Measurements from ENCODE around the gene CTIF. TPM values are rescaled to one million over a fixed set of nuclear protein-coding genes. Genes with fewer than 3 reads are reported as not detected.

CTIF gene
- total RNA-seq, 4 donors from 2014 or later = 14.1 to 78.2 (median 18.4) TPM

DNA sequence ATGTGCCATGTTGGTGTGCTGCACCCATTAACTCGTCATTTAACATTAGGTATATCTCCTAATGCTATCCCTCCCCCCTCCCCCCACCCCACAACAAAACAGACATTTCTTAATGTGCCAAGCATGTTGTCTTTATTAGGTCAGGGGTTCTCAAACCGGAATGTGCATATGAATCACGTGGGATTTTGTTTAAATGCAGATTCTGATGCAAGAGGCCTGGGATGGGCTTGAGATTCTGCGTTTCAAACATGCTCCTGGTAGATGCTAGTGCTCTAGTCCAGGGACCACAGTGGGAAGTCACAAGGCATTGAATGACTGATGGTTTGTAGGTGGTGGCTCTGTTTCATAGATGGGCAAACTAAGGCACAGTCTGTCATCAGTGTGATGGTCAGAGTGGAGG lies 227.2 kb downstream of the CTIF start:
- TF ChIP-seq POLR2AphosphoS5 (IDR thresholded peaks at IDR 0.05) (no peak), POLR2A (IDR thresholded peaks at IDR 0.05) (no peak), EP300 (IDR thresholded peaks at IDR 0.05; ENCODE audit: low read depth) (no peak)
- TF ChIP-seq, protein P1, sequence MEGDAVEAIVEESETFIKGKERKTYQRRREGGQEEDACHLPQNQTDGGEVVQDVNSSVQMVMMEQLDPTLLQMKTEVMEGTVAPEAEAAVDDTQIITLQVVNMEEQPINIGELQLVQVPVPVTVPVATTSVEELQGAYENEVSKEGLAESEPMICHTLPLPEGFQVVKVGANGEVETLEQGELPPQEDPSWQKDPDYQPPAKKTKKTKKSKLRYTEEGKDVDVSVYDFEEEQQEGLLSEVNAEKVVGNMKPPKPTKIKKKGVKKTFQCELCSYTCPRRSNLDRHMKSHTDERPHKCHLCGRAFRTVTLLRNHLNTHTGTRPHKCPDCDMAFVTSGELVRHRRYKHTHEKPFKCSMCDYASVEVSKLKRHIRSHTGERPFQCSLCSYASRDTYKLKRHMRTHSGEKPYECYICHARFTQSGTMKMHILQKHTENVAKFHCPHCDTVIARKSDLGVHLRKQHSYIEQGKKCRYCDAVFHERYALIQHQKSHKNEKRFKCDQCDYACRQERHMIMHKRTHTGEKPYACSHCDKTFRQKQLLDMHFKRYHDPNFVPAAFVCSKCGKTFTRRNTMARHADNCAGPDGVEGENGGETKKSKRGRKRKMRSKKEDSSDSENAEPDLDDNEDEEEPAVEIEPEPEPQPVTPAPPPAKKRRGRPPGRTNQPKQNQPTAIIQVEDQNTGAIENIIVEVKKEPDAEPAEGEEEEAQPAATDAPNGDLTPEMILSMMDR (IDR thresholded peaks at IDR 0.05) = no peak
- H3K36me3 ChIP-seq = no peaks in the 10 kb centered on the region
- WGBS, 2 donors (ENCODE audit: low coverage in 1 of 2) = 81 to 88% methylated on average over 1 to 4 of the region's 4 CpGs

DNA sequence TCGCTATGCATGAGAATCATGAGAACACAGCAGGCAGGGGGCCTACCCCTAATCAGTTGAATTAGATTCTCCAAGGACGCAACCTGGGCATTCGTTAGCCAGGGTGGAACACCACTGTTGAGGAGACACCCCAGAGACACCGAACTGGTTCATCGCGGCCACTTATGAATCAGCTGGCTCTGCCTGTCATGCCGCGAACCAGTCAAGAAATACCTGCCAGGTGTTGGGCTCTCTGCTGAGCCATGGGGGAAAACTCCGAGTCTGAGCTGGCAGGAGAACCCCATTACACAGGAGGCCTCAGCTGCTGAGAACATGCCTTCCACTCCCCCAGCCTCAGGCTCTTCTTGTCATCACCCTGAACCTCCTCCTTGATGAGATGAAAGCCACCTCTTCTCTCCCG lies 227.7 kb downstream of the CTIF start:
- Histone ChIP-seq H3K4me1 (peaks cover 0 to 20% (median 5%) of the 10 kb centered on the region in 4 donors), H3K4me3 (no peak overlapping the region), H3K36me3 (no peaks in the 10 kb centered on the region), H3K9me3 (no peaks in the 10 kb centered on the region), H3K27me3 (no peaks in the 10 kb centered on the region), H3K27ac (peak overlapping the region in 2 of 4 donors; percentile 30 to 49)
- no peak for DNase-seq
- in situ Hi-C loops (cut with MboI; ENCODE audit: low pct_ligation_motif_present in 1 of 4, low pct_unique_long_range_greater_than_20kb in 1 of 4, low sequenced_read_pairs in 3 of 4) = no loop called here
- TF ChIP-seq, protein P1 (IDR thresholded peaks at IDR 0.05) = no peak
- no peak for TF ChIP-seq POLR2A (IDR thresholded peaks at IDR 0.05)
- 94% methylated on average over 2 to 10 of the region's 10 CpGs for WGBS, 2 donors (ENCODE audit: low coverage in 1 of 2)
- intact Hi-C loops (cut with DNase I; ENCODE audit: low total_unique reads) = no loop called here

More for the DNA sequence above, 227.2 kb downstream of the CTIF start:
- intact Hi-C loops (cut with DNase I; ENCODE audit: low total_unique reads) = no loop called here
- no peak overlapping the region for H3K4me3 ChIP-seq
- H3K27me3 ChIP-seq = no peaks in the 10 kb centered on the region
- H3K9me3 ChIP-seq = no peaks in the 10 kb centered on the region
- peaks cover 0 to 24% (median 9%) of the 10 kb centered on the region in 4 donors for H3K4me1 ChIP-seq
- no peak for DNase-seq
- in situ Hi-C loops (cut with MboI; ENCODE audit: low pct_ligation_motif_present in 1 of 4, low pct_unique_long_range_greater_than_20kb in 1 of 4, low sequenced_read_pairs in 3 of 4) = no loop called here
- peak overlapping the region in 1 of 4 donors; percentile 49 for H3K27ac ChIP-seq

DNA sequence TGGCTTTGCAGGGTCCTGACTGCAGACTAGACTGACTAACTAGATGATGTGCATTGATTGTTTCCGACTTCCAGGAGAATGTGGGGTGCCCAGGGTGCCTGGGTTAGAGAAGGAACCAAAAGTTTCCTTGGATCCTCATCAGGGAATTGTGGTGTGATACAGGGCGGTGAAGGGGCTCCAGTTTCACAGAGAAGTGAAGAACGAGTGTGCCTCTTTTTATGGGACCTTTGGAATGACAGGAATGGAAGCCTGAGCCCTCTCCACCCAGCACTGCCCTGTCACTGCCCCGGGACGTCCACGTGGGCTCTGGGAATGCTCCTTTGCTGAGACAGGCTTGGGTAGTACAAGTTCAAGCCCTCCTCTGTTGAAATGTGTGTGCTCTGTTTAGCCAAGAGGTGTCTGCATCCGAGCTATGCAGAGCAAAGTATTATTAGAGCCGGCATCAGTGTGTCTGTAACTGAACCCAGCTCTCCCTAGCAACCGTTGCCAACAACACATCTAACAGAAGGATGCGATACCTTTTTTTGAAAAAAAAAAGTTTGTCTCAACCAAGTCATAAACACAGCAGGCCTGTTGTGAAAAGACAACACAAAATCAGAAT lies 228.4 kb downstream of the CTIF start:
- intact Hi-C loops (cut with DNase I; ENCODE audit: low total_unique reads) = no loop called here
- WGBS, 2 donors (ENCODE audit: low coverage in 1 of 2) = 31 to 50% methylated on average over 6 to 10 of the region's 10 CpGs
- Histone ChIP-seq H3K27ac (peak overlapping the region in 3 of 4 donors; percentile 33 to 49 (median 44)), H3K36me3 (no peaks in the 10 kb centered on the region), H3K4me1 (peaks cover 0 to 15% (median 2%) of the 10 kb centered on the region in 4 donors), H3K27me3 (no peaks in the 10 kb centered on the region), H3K4me3 (no peak overlapping the region), H3K9me3 (no peaks in the 10 kb centered on the region)
- no peak for DNase-seq
- TF ChIP-seq POLR2AphosphoS5 (IDR thresholded peaks at IDR 0.05) = peak in 1 of 3 donors; percentile 14
- no peak for TF ChIP-seq POLR2A (IDR thresholded peaks at IDR 0.05)
- in situ Hi-C loops (cut with MboI; ENCODE audit: low pct_ligation_motif_present in 1 of 4, low pct_unique_long_range_greater_than_20kb in 1 of 4, low sequenced_read_pairs in 3 of 4) = no loop called here

DNA sequence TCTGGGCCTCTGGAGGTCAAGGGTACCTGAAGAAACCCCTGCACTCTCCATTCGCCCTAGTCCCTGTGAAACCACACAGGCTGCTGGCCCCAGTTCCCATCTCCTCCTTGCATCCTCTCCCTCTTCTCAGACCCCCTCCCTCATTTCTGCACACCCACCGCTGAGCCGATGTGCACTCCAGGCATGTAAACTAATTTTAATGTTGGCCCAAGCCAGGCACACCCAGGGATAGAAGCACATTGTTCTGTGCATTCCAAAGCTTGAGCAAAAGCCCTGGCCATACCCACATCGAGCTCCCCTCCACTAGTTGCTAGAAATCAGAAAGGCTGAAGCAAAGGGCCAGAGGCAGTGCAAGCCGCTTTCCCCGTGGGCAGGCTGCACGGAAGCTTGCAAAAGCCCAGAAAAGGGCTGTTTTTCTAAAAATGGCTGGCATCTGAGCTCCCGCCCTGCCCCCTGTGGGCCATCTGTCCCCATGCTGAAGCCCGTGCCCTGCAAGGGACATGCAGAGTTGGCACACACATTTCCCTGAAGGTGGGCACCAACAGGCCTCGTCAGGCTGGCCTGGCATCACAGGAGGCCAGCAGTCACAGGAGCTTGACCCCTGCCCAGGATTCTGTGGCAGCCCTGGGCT lies 230.3 kb downstream of the CTIF start:
- intact Hi-C loops (cut with DNase I; ENCODE audit: low total_unique reads) = no loop called here
- no peaks in the 10 kb centered on the region for H3K4me1 ChIP-seq
- DNase-seq = no peak
- in situ Hi-C loops (cut with MboI; ENCODE audit: low pct_ligation_motif_present in 1 of 4, low pct_unique_long_range_greater_than_20kb in 1 of 4, low sequenced_read_pairs in 3 of 4) = no loop called here
- no peak overlapping the region for H3K27ac ChIP-seq
- 80 to 86% methylated on average over 1 to 10 of the region's 10 CpGs for WGBS, 2 donors (ENCODE audit: low coverage in 1 of 2)
- H3K36me3 ChIP-seq = no peaks in the 10 kb centered on the region
- no peaks in the 10 kb centered on the region for H3K9me3 ChIP-seq
- TF ChIP-seq POLR2AphosphoS5 (IDR thresholded peaks at IDR 0.05) (no peak), POLR2A (IDR thresholded peaks at IDR 0.05) (no peak), EP300 (IDR thresholded peaks at IDR 0.05; ENCODE audit: low read depth) (no peak)
- TF ChIP-seq, protein P1 (IDR thresholded peaks at IDR 0.05) = no peak
- H3K4me3 ChIP-seq = no peak overlapping the region
- no peaks in the 10 kb centered on the region for H3K27me3 ChIP-seq

Measured in transverse colon (tissue), 4 donors.